IPS DF 19.7 (cell line): ENCODE results near the gene PCNX2.
A peak's percentile ranks its signal among the peaks of the same experiment; 100 is the strongest.

Source experiments
- DNase-seq: peaks from one replicate; pipeline ENCODE4 v3.0.0-alpha.2; 2013; ENCODE audit warnings: low read depth, low spot score

The PCNX2 gene

DNA sequence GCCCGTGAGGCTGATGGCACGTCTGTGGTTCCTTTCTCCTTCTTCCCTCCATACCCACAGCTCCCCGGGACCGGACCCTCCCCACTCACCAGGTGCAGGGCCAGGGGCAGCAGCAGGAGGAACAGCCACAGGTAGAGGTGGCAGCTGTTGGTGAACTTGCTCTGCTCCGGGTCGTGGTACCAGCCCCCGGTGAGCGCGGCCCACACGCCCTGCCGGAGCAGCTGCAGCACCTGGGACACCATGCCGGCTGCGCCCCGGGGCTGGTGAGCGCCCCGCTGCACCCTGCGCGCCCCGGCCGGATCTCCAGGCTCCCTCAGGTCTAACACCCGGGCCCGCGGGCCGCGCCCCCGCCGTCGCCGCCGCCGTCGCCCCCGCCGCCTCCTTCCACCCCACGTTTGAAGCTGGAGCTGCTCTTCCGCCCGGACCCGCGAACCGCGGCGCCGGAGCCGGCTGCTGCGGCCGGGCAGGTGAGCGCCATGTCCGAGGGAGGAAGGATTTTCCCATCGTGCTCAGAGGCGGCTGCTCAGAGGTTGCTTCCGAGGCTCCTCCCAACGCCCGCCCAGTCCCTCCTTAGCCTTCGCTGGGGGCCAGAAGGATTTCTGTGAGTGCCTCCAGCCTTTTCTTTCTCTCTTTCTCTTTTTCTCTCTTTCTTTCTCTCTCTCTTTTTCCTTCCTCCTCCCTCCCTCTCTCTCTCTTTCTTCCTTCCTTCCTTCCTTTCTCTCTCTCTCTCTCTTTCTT, at the start of gene PCNX2:
Gene PCNX2 (minus strand): TSS at position 489 of the 738 bp plus-strand sequence. CDS start 247 bp downstream, at position 242.
- DNase-seq: no peak

- no peak for DNase-seq
These were observed 47.7 kb upstream of the PCNX2 start for GRCh38 chr1:233343262-233343661.

GRCh38 chr1:233342086-233342485, 46.6 kb upstream of the PCNX2 start:
- no peak for DNase-seq

DNA sequence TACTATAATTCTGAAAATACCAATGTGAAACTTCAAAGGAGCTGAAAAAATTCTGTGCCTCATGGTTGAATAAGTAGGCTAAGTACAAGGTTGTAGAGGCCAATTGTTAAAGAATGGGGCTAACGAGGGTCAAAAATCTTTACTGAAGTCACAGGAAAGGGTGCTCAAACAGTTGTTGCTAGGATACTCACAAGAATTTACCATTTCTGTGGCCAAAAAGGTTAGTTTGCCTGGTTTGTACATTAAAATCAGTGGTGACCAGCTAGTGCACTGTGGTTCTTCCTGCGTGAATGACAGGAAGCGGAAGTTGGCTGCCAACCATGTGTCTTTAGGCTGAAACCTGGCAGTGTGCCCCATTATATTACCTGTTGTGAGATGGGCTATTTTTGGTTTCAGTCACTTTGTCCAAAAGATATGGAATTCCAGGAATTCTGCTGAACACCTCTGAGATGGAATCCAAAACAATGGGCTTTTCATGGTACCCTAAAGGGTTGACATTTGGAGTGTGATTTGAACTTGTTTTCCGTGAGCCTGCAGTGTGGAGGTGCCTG, 45.5 kb upstream of the PCNX2 start:
- DNase-seq: no peak

- DNase-seq: no peak
These were observed 44.6 kb upstream of the PCNX2 start for GRCh38 chr1:233340031-233340555.

DNA sequence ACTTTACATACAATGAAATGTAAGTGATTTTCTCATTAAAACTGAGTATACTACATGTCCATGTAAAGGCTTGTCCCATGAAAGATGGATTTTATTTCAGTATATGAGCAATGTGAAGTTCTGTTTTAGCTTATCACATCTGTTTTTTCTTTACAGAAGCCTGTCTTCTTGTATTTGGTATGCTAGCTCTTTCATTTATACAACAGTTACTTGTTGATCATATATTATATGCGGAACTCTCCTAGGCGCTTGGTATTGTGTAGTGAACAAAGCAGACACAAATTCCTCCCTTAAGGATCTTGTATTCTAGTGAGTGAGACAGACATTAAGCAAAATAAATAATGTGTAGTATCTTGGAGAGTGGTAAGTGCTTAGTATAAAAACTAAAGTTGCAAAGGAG, 42.6 kb upstream of the PCNX2 start:
- DNase-seq: no peak

GRCh38 chr1:233337505-233337904, 42.0 kb upstream of the PCNX2 start:
- no peak for DNase-seq

DNA sequence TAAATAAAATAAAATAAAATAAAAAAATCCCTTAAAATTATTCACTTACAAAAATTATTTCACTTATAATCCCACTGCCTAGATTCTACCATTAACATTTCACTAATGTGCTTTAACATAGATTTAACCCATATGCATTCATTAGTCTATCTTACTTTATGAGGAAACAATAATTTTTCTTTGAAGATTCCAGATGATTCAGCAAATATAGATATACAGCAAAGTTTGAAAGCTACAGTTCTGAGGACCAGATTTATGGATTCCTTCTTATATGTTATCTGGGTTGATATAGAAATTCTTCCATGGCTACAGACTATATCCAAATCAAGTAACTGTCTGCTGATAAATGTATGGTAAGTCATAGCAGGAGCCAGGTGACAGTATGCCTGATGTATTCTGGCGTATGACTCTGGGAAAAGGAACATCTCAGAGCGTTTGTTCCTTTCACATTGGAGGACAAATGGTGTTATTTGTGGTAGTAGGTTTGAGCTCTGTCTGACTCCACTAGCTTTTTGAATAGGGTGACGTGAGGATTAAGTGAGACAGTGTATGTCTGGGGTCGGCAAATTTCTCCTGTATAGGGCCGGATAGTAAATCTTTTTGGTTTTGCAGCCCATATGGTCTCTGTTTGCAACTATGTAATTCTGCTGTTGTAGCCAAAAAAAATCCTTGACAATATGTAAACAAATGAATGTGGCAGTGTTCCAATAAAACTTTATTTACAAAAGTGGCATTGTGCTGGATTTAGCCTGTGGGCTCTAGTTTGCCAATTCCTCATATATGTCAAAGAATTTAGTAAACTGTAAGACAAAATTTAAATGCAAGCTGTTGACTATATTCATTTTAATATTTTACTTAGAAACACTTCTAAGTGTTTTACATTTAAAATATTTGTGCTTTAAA, 41.3 kb upstream of the PCNX2 start:
- DNase-seq: no peak

DNA sequence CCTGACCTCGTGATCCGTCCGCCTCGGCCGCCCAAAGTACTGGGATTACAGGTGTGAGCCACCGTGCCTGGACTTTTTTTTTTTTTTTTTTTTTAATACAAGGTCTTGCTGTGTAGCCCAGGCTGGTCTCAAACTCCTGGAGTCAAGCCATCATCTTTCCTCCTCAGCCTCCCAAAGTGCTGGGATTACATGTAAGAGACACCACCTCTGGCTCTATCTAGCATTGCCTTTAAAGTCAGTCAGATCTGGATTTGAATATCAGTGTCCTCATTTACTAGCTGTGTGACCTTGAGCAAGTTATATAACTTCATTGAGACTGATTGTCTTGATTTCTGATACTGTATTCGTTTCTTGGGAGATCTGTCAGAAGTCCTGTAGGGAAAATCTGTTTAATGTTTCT, 38.6 kb upstream of the PCNX2 start:
- no peak for DNase-seq

GRCh38 chr1:233333086-233333485, 37.6 kb upstream of the PCNX2 start:
- DNase-seq: no peak

DNA sequence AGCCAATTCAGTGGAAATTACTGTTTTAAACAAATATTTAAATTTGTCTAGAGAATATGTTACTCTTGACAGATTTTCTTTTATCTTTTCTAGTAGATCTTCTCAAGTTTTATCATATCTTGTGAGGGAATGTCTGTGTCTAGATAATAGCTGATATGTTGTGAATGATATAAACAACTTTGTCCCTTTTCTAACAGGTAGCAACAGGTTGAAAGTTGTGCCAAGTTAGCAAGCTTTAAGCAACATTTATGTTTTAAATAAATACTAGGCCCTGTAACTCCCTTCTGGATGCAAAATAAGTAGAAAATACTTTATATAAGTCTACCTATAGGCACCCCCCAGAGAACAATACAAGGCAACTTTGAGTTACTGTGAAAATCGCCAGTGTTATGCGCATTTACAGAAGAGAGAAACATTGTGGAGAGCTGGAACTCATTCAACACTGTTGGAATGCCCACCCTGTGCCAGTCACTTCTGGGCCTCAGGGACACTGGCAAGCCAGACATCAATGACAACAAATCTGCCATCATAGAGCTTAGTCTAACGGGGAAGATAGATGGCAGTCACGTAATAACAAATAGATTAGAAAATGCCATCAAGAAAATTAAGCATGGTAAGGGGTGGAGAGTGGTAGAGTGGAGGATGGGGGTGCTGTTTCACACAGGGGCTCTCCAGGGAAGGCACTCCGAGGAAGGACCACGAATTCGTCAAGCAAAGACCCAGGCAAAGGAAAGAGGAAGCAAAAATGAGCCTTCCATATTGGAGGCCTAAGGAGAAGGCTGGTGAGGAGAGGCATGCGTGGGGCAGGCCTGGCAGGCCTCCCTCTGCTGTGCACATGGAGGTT, 36.4 kb upstream of the PCNX2 start:
- no peak for DNase-seq

GRCh38 chr1:233328142-233328921, 32.8 kb upstream of the PCNX2 start:
- DNase-seq: no peak

DNA sequence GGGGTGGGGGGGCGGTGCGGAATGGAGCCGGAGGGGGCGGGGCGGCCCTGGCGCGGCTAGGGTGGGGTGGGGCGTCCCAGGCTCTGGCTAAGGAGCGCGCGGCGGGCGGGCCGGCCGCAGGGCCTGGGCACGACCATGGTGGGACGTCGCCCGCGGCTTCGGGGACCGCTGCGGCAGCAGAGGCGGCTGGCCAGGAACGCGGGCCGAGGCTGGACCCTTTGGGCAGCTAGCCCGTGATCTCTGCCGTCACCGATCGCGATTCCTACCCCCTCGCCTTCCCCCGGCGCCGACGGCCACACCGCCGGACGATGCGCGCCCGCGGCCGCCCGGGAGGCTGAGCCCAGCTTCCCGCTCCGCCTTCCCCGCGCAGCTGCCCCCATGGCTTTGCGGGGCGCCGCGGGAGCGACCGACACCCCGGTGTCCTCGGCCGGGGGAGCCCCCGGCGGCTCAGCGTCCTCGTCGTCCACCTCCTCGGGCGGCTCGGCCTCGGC, 32.2 kb upstream of the PCNX2 start, which contains the start of gene MAP3K21:
Gene MAP3K21 (plus strand): TSS at position 74 of the 491 bp plus-strand sequence. CDS start 305 bp downstream, at position 379.
- DNase-seq: no peak

GRCh38 chr1:233326811-233327650, 31.5 kb upstream of the PCNX2 start:
- peak; percentile 77 for DNase-seq

- DNase-seq: no peak
These were observed 30.8 kb upstream of the PCNX2 start for GRCh38 chr1:233326319-233326718.

DNA sequence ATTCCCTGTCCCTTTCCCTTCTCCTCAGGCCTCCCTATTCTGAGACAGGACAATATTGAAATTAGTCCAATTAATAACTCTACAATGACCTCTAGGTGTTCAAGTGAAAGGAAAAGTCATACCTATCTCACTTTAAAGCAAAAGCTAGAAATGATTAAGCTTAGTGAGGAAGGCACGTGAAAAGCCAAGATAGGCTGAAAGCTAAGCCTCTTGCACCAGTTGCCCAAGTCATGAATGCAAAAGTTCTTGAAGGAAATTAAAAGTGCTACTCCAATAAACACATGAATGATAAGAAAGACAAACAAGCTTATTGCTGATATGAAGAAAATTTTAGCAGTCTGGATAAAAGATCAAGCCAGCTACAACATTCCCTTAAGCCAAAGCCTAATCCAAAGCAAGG, 28.2 kb upstream of the PCNX2 start:
- DNase-seq: no peak

GRCh38 chr1:233320023-233320422, 24.5 kb upstream of the PCNX2 start:
- DNase-seq: no peak

- DNase-seq: no peak
These were observed 23.7 kb upstream of the PCNX2 start for GRCh38 chr1:233319272-233319671.

DNA sequence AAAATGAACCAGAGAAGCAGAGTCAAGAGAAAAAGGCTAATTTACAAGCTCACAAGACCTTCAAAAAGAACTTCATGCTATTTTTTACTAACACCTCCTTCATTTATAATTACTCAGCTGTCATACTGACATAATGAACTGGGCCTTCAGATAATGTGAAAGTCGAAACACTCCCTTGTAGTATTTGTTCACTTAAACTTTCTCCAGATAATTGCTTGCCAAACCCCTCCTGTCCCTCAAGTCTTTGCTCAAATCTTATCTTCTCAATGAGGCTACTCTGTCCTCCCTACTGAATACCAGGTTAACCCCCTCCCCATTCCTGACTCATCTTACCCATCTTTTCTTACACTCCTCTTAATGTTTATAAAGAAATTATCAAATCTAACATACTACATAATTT, 20.9 kb upstream of the PCNX2 start:
- no peak for DNase-seq
